H9 (cell line): Measurements from ENCODE around the gene JAG2. TPM values are rescaled to one million over a fixed set of nuclear protein-coding genes. Genes with fewer than 3 reads are reported as not detected.

Experiments
- DNase-seq: peaks from one replicate; pipeline ENCODE4 v3.0.0-alpha.2; 2017
- H2AFZ ChIP-seq: one replicate; pipeline ENCODE4 v1.6.1; 2013; ENCODE audit warnings: mild to moderate bottlenecking, low read length, control low read depth, moderate library complexity
- H2AK5ac ChIP-seq: 2 replicates; pipeline ENCODE4 v1.6.1; 2013; ENCODE audit warnings: low read length, control low read depth, mixed read lengths; ENCODE audit not compliant: insufficient read length
- H2BK120ac ChIP-seq: one replicate; pipeline ENCODE4 v1.6.1; 2013; ENCODE audit warnings: low read depth, mild to moderate bottlenecking, low read length, control low read depth, inconsistent platforms; ENCODE audit not compliant: poor library complexity, severe bottlenecking
- H2BK12ac ChIP-seq: 2 replicates; pipeline ENCODE4 v1.6.1; 2013; ENCODE audit warnings: low read length, control low read depth, mixed read lengths, low read depth; ENCODE audit not compliant: insufficient read length
- H2BK15ac ChIP-seq: 2 replicates; pipeline ENCODE4 v1.6.1; 2013; ENCODE audit warnings: low read depth, low read length, control low read depth
- H2BK20ac ChIP-seq: one replicate; pipeline ENCODE4 v1.6.1; 2013; ENCODE audit warnings: low read depth, mild to moderate bottlenecking, low read length, control low read depth, inconsistent platforms; ENCODE audit not compliant: poor library complexity, severe bottlenecking
- H2BK5ac ChIP-seq: 2 replicates; pipeline ENCODE4 v1.6.1; 2013; ENCODE audit warnings: low read length, control low read depth, mixed read lengths; ENCODE audit not compliant: insufficient read length
- H3K14ac ChIP-seq: 2 replicates; pipeline ENCODE4 v1.6.1; 2013; ENCODE audit warnings: low read length, control low read depth; ENCODE audit not compliant: insufficient read depth
- H3K18ac ChIP-seq: 2 replicates; pipeline ENCODE4 v1.6.1; 2013; ENCODE audit warnings: low read depth, mild to moderate bottlenecking, mixed read lengths, low read length, control low read depth; ENCODE audit not compliant: insufficient read length
- H3K23ac ChIP-seq: 2 replicates; pipeline ENCODE4 v1.6.1; 2013; ENCODE audit warnings: low read length, control low read depth, mixed read lengths, low read depth; ENCODE audit not compliant: insufficient read length
- H3K23me2 ChIP-seq: 2 replicates; pipeline ENCODE4 v1.6.1; 2013; ENCODE audit warnings: low read depth, mild to moderate bottlenecking, mixed read lengths, low read length, control low read depth; ENCODE audit not compliant: insufficient read length, poor library complexity, severe bottlenecking
- H3K27ac ChIP-seq: 2 replicates; pipeline ENCODE4 v1.5.1; 2013; ENCODE audit warnings: low read length, control low read depth, mixed read lengths, low read depth; ENCODE audit not compliant: insufficient read length
- H3K27me3 ChIP-seq: 2 replicates; pipeline ENCODE4 v1.6.1; 2013; ENCODE audit warnings: low read length, control low read depth, inconsistent platforms; ENCODE audit not compliant: insufficient read depth
- H3K4ac ChIP-seq: 2 replicates; pipeline ENCODE4 v1.6.1; 2013; ENCODE audit warnings: low read depth, mild to moderate bottlenecking, control low read depth, inconsistent platforms, low read length, moderate library complexity
- H3K4me1 ChIP-seq: 2 replicates; pipeline ENCODE4 v1.6.1; 2013; ENCODE audit warnings: low read length, control low read depth, inconsistent platforms; ENCODE audit not compliant: insufficient read depth
- H3K4me2 ChIP-seq: 2 replicates; pipeline ENCODE4 v1.6.1; 2013; ENCODE audit warnings: low read length, control low read depth, mixed read lengths; ENCODE audit not compliant: insufficient read length, insufficient read depth
- H3K56ac ChIP-seq: 2 replicates; pipeline ENCODE4 v1.6.1; 2013; ENCODE audit warnings: low read depth, mild to moderate bottlenecking, mixed read lengths, low read length, control low read depth; ENCODE audit not compliant: insufficient read length
- H3K79me1 ChIP-seq: 2 replicates; pipeline ENCODE4 v1.6.1; 2013; ENCODE audit warnings: low read depth, mild to moderate bottlenecking, moderate library complexity, low read length, control low read depth, inconsistent platforms; ENCODE audit not compliant: insufficient read depth, poor library complexity, severe bottlenecking
- H3K79me2 ChIP-seq: 2 replicates; pipeline ENCODE4 v1.6.1; 2013; ENCODE audit warnings: low read length, control low read depth, inconsistent platforms; ENCODE audit not compliant: insufficient read depth
- H3K9ac ChIP-seq: 2 replicates; pipeline ENCODE4 v1.6.1; 2013; ENCODE audit warnings: low read length, control low read depth, mixed read lengths; ENCODE audit not compliant: insufficient read length; ENCODE audit errors: extremely low read depth
- H3K9me3 ChIP-seq: one replicate; pipeline ENCODE4 v1.6.1; 2013; ENCODE audit warnings: low read depth, low read length, inconsistent platforms; ENCODE audit not compliant: control insufficient read depth
- H3T11ph ChIP-seq: one replicate; pipeline ENCODE4 v1.6.1; 2013; ENCODE audit warnings: mild to moderate bottlenecking, low read length, control low read depth, inconsistent platforms
- H4K20me1 ChIP-seq: one replicate; pipeline ENCODE4 v1.6.1; 2013; ENCODE audit not compliant: control insufficient read depth, insufficient read length, insufficient read depth
- H4K5ac ChIP-seq: 2 replicates; pipeline ENCODE4 v1.6.1; 2013; ENCODE audit warnings: low read depth, mild to moderate bottlenecking, mixed read lengths, low read length, control low read depth; ENCODE audit not compliant: insufficient read length
- H4K8ac ChIP-seq: replicated peaks from 2 replicates; pipeline ENCODE4 v1.6.1; 2013; ENCODE audit warnings: low read length, control low read depth, mixed read lengths, low read depth; ENCODE audit not compliant: insufficient read length
- H4K91ac ChIP-seq: 2 replicates; pipeline ENCODE4 v1.6.1; 2013; ENCODE audit warnings: low read depth, mild to moderate bottlenecking, moderate library complexity, mixed read lengths, low read length, control low read depth; ENCODE audit not compliant: insufficient read length
- H3K27ac Mint-ChIP-seq, 3 experiments: 2 replicates in 2 of 3; 3 replicates in 1 of 3; pipeline ENCODE4 v1.8.0; 2020 to 2021; ENCODE audit warnings: mixed read lengths in 3 of 3, mild to moderate bottlenecking in 1 of 3, moderate library complexity in 1 of 3
- H3K27me3 Mint-ChIP-seq: 2 replicates; pipeline ENCODE4 v1.8.0; 2021; ENCODE audit warnings: low read depth, mild to moderate bottlenecking, moderate library complexity, mixed read lengths
- H3K36me3 Mint-ChIP-seq, 3 experiments: 2 replicates in 2 of 3; 3 replicates in 1 of 3; pipeline ENCODE4 v1.8.0; 2020 to 2021; ENCODE audit warnings: low read depth in 3 of 3, mixed read lengths in 3 of 3; ENCODE audit not compliant: insufficient read depth in 1 of 3
- H3K4me1 Mint-ChIP-seq, 2 experiments: 2 replicates each; pipeline ENCODE4 v1.8.0; 2020; ENCODE audit warnings: mixed read lengths in 2 of 2
- H3K4me3 Mint-ChIP-seq, 2 experiments: 2 replicates in 1 of 2; 3 replicates in 1 of 2; pipeline ENCODE4 v1.8.0; 2020 to 2021; ENCODE audit warnings: mild to moderate bottlenecking in 2 of 2, mixed read lengths in 2 of 2, moderate library complexity in 1 of 2
- H3K9me3 Mint-ChIP-seq, 2 experiments: 2 replicates in 1 of 2; 3 replicates in 1 of 2; pipeline ENCODE4 v1.8.0; 2020; ENCODE audit warnings: mild to moderate bottlenecking in 2 of 2, mixed read lengths in 2 of 2, moderate library complexity in 1 of 2
- CTCF ChIP-seq: fragments of 200-600 bp; sonication (generic); conservative IDR thresholded peaks from 3 replicates; pipeline ENCODE4 v1.8.0; 2021; ENCODE audit warnings: antibody characterized with exemption, mild to moderate bottlenecking
- WGBS: extraction: QIAGEN DNeasy Blood & Tissue Kit; methylation state at CpG from one replicate; pipeline ENCODE4 v1.1.7; 2013; ENCODE audit warnings: missing lambda C conversion rate, low lambda C conversion rate, mixed read lengths; ENCODE audit not compliant: insufficient read length; ENCODE audit errors: extremely low coverage; 5-methylcytosine and 5-hydroxymethylcytosine counted together
- total RNA-seq: library from RNA; stranded (reverse); gene quantifications from 2 replicates; pipeline ENCODE4 v1.2.1, GENCODE V29; 2021

The JAG2 gene
- total RNA-seq, 1 experiment from 2014 or later: 11.4 TPM

GRCh38 chr14:105140581-105140980, 28.0 kb downstream of the JAG2 start:
- Mint-ChIP-seq H3K27me3 (no peaks in the 10 kb centered on the region; the same call in 1 of the 2 replicates), H3K9me3 (peaks cover 7 to 17% of the 10 kb centered on the region in 2 experiments), H3K27ac (no peak overlapping the region), H3K4me1 (peaks cover 0 to 4% of the 10 kb centered on the region in 2 experiments; a peak in 1 of 4 replicates), H3K36me3 (peaks cover 0 to 19% (median 10%) of the 10 kb centered on the region in 3 experiments; a peak in 4 of 7 replicates), H3K4me3 (no peak overlapping the region)
- peak; percentile 12 for DNase-seq
- no peaks in the 10 kb centered on the region for H3K9me3 ChIP-seq
- H4K5ac ChIP-seq: no peak overlapping the region
- H3K4me1 ChIP-seq: no peaks in the 10 kb centered on the region
- no peak for TF ChIP-seq CTCF
- H3K23me2 ChIP-seq: no peaks in the 10 kb centered on the region
- H3K27me3 ChIP-seq: no peaks in the 10 kb centered on the region
- H4K91ac ChIP-seq: no peak overlapping the region
- H3K79me1 ChIP-seq: no peaks in the 10 kb centered on the region
- H2BK120ac ChIP-seq: no peak overlapping the region
- H2BK20ac ChIP-seq: no peak overlapping the region
- no peak overlapping the region for H4K8ac ChIP-seq
- H2AFZ ChIP-seq: no peak overlapping the region
- H3K18ac ChIP-seq: no peak overlapping the region
- H3K79me2 ChIP-seq: no peaks in the 10 kb centered on the region
- WGBS: no CpG with 5 or more reads among the region's 7 CpGs
- no peak overlapping the region for H2BK12ac ChIP-seq
- no peak overlapping the region for H3T11ph ChIP-seq
- H4K20me1 ChIP-seq: no peaks in the 10 kb centered on the region
- H2BK15ac ChIP-seq: no peak overlapping the region
- no peak overlapping the region for H2BK5ac ChIP-seq
- H3K27ac ChIP-seq: no peak overlapping the region
- H3K14ac ChIP-seq: no peak overlapping the region
- H3K4me2 ChIP-seq: no peak overlapping the region
- no peak overlapping the region for H3K56ac ChIP-seq
- H3K23ac ChIP-seq: no peak overlapping the region
- H2AK5ac ChIP-seq: no peak overlapping the region
- no peak overlapping the region for H3K9ac ChIP-seq
- H3K4ac ChIP-seq: no peak overlapping the region
